HEK293 (cell line): ENCODE results near the gene FOXP1.

ENCODE experiments used
- CTCF ChIA-PET: fragments of 350-600 bp; formaldehyde crosslinking; extraction: SDS; loops from one replicate; lab custom pipeline; 2021; ENCODE audit warnings: antibody characterized with exemption; lab: Yijun Ruan, JAX
- POLR2A ChIA-PET: fragments of 300-600 bp; formaldehyde crosslinking; extraction: SDS; loops from one replicate; lab custom pipeline; 2020; ENCODE audit warnings: antibody characterized with exemption, inconsistent platforms; lab: Yijun Ruan, JAX
- H3K27ac ChIP-seq: fragments of 200-500 bp; sonication (Bioruptor generic); 2 replicates; pipeline ENCODE4 v1.5.1; 2014; ENCODE audit warnings: low read depth, low read length, control low read depth, inconsistent platforms; ENCODE audit errors: extremely low read depth
- H3K36me3 ChIP-seq, 2 experiments: fragments of 200-500 bp in 1 of 2; sonication (Bioruptor generic) in 1 of 2; 1 replicate in 1 of 2; 2 replicates in 1 of 2; pipeline ENCODE4 v1.5.1; 2014 to 2017; ENCODE audit warnings: inconsistent platforms in 2 of 2, low read length in 2 of 2; ENCODE audit not compliant: control insufficient read depth in 2 of 2, insufficient read depth in 1 of 2
- H3K4me1 ChIP-seq: fragments of 200-500 bp; sonication (Bioruptor generic); 2 replicates; pipeline ENCODE4 v1.5.1; 2014; ENCODE audit warnings: mild to moderate bottlenecking, low read length, inconsistent platforms; ENCODE audit not compliant: control insufficient read depth, insufficient read depth
- H3K4me3 ChIP-seq: 2 replicates; pipeline ENCODE4 v1.5.1; 2011; ENCODE audit warnings: low read depth, mild to moderate bottlenecking, control low read depth, low read length, moderate library complexity
- H3K9me3 ChIP-seq: fragments of 200-500 bp; sonication (Bioruptor generic); 2 replicates; pipeline ENCODE4 v1.5.1; 2014; ENCODE audit warnings: low read depth, low read length, inconsistent platforms; ENCODE audit not compliant: control insufficient read depth, insufficient read depth
- FEZF1 ChIP-seq: fragments of 450-650 bp; formaldehyde crosslinking; IDR thresholded peaks from 2 replicates; pipeline ENCODE4 v1.5.1; 2016; ENCODE audit warnings: missing biosample characterization, missing genetic modification characterization
- KLF8 ChIP-seq: fragments of 450-650 bp; formaldehyde crosslinking; IDR thresholded peaks from 2 replicates; pipeline ENCODE4 v1.5.1; 2016; ENCODE audit warnings: missing biosample characterization, missing genetic modification characterization
- OSR2 ChIP-seq: fragments of 450-650 bp; formaldehyde crosslinking; IDR thresholded peaks from 2 replicates; pipeline ENCODE4 v1.5.1; 2016; ENCODE audit warnings: missing biosample characterization, missing genetic modification characterization
- PRDM1 ChIP-seq: fragments of 450-650 bp; formaldehyde crosslinking; IDR thresholded peaks from 2 replicates; pipeline ENCODE4; 2016; ENCODE audit warnings: missing biosample characterization, missing genetic modification characterization
- PRDM6 ChIP-seq: fragments of 450-650 bp; formaldehyde crosslinking; IDR thresholded peaks from 2 replicates; pipeline ENCODE4 v1.5.1; 2017; ENCODE audit warnings: missing biosample characterization, missing genetic modification characterization
- SCRT1 ChIP-seq: fragments of 450-650 bp; formaldehyde crosslinking; IDR thresholded peaks from 2 replicates; pipeline ENCODE4 v1.5.1; 2016; ENCODE audit warnings: missing biosample characterization, missing genetic modification characterization, borderline replicate concordance
- SETDB1 ChIP-seq: IDR thresholded peaks from one replicate; pipeline ENCODE4 v1.6.1; 2017; ENCODE audit warnings: mild to moderate bottlenecking, low read length, moderate library complexity, mixed read lengths; ENCODE audit not compliant: insufficient read length
- SP7 ChIP-seq: fragments of 450-650 bp; formaldehyde crosslinking; IDR thresholded peaks from 2 replicates; pipeline ENCODE4 v1.5.1; 2016; ENCODE audit warnings: missing biosample characterization, missing genetic modification characterization
- TCF7L2 ChIP-seq: IDR thresholded peaks from 2 replicates; pipeline ENCODE4 v1.6.1; 2011; ENCODE audit warnings: low read depth, mild to moderate bottlenecking, inconsistent platforms, low read length, moderate library complexity, borderline replicate concordance
- ZBTB10 ChIP-seq: fragments of 450-650 bp; formaldehyde crosslinking; IDR thresholded peaks from 2 replicates; pipeline ENCODE4 v1.5.1; 2016; ENCODE audit warnings: missing biosample characterization, missing genetic modification characterization
- ZBTB17 ChIP-seq: fragments of 450-650 bp; formaldehyde crosslinking; IDR thresholded peaks from 2 replicates; pipeline ENCODE4 v1.5.1; 2016; ENCODE audit warnings: missing biosample characterization, missing genetic modification characterization
- ZFHX2 ChIP-seq: fragments of 450-650 bp; formaldehyde crosslinking; conservative IDR thresholded peaks from 2 replicates; pipeline ENCODE4 v1.5.1; 2016; ENCODE audit warnings: missing biosample characterization, missing genetic modification characterization
- ZNF16 ChIP-seq: fragments of 450-650 bp; formaldehyde crosslinking; IDR thresholded peaks from 2 replicates; pipeline ENCODE4 v1.5.1; 2016; ENCODE audit warnings: low read depth, missing biosample characterization, missing genetic modification characterization
- ZNF302 ChIP-seq: fragments of 450-650 bp; formaldehyde crosslinking; IDR thresholded peaks from 2 replicates; pipeline ENCODE4 v1.5.1; 2016; ENCODE audit warnings: missing biosample characterization, missing genetic modification characterization, low read depth
- ZNF335 ChIP-seq: fragments of 450-650 bp; formaldehyde crosslinking; conservative IDR thresholded peaks from 2 replicates; pipeline ENCODE4 v1.5.1; 2016; ENCODE audit warnings: missing biosample characterization, missing genetic modification characterization
- ZNF341 ChIP-seq: fragments of 450-650 bp; formaldehyde crosslinking; IDR thresholded peaks from 2 replicates; pipeline ENCODE4; 2016; ENCODE audit warnings: low read depth, missing biosample characterization, missing genetic modification characterization
- ZNF423 ChIP-seq: fragments of 450-650 bp; formaldehyde crosslinking; IDR thresholded peaks from 2 replicates; pipeline ENCODE4 v1.5.1; 2016; ENCODE audit warnings: missing biosample characterization, missing genetic modification characterization
- ZNF473 ChIP-seq: fragments of 450-650 bp; formaldehyde crosslinking; IDR thresholded peaks from 2 replicates; pipeline ENCODE4 v1.5.1; 2017; ENCODE audit warnings: missing biosample characterization, missing genetic modification characterization
- ZNF548 ChIP-seq: fragments of 450-650 bp; formaldehyde crosslinking; IDR thresholded peaks from 2 replicates; pipeline ENCODE4 v1.5.1; 2016; ENCODE audit warnings: missing biosample characterization, missing genetic modification characterization
- ZNF600 ChIP-seq: fragments of 450-650 bp; formaldehyde crosslinking; IDR thresholded peaks from 2 replicates; pipeline ENCODE4 v1.5.1; 2016; ENCODE audit warnings: missing biosample characterization, missing genetic modification characterization
- ZNF624 ChIP-seq: fragments of 450-650 bp; formaldehyde crosslinking; IDR thresholded peaks from 2 replicates; pipeline ENCODE4 v1.5.1; 2017; ENCODE audit warnings: missing biosample characterization, missing genetic modification characterization
- ZNF654 ChIP-seq: fragments of 450-650 bp; formaldehyde crosslinking; IDR thresholded peaks from 2 replicates; pipeline ENCODE4 v1.5.1; 2016; ENCODE audit warnings: low read depth, missing biosample characterization, missing genetic modification characterization
- ZNF692 ChIP-seq: fragments of 450-650 bp; formaldehyde crosslinking; IDR thresholded peaks from 2 replicates; pipeline ENCODE4 v1.5.1; 2016; ENCODE audit warnings: missing biosample characterization, missing genetic modification characterization
- TF ChIP-seq, protein P1 (sequence below): fragments of 450-650 bp; formaldehyde crosslinking; IDR thresholded peaks from 2 replicates; pipeline ENCODE4 v1.5.1; 2017; ENCODE audit warnings: missing biosample characterization, missing genetic modification characterization
- TF ChIP-seq, protein P2 (sequence below): fragments of 450-650 bp; formaldehyde crosslinking; IDR thresholded peaks from 2 replicates; pipeline ENCODE4 v1.5.1; 2016; ENCODE audit warnings: missing biosample characterization, missing genetic modification characterization
- TF ChIP-seq, protein P3 (sequence below): fragments of 450-650 bp; formaldehyde crosslinking; IDR thresholded peaks from 2 replicates; pipeline ENCODE4 v1.5.1; 2016; ENCODE audit warnings: missing biosample characterization, missing genetic modification characterization, low read depth

FOXP1 gene

DNA sequence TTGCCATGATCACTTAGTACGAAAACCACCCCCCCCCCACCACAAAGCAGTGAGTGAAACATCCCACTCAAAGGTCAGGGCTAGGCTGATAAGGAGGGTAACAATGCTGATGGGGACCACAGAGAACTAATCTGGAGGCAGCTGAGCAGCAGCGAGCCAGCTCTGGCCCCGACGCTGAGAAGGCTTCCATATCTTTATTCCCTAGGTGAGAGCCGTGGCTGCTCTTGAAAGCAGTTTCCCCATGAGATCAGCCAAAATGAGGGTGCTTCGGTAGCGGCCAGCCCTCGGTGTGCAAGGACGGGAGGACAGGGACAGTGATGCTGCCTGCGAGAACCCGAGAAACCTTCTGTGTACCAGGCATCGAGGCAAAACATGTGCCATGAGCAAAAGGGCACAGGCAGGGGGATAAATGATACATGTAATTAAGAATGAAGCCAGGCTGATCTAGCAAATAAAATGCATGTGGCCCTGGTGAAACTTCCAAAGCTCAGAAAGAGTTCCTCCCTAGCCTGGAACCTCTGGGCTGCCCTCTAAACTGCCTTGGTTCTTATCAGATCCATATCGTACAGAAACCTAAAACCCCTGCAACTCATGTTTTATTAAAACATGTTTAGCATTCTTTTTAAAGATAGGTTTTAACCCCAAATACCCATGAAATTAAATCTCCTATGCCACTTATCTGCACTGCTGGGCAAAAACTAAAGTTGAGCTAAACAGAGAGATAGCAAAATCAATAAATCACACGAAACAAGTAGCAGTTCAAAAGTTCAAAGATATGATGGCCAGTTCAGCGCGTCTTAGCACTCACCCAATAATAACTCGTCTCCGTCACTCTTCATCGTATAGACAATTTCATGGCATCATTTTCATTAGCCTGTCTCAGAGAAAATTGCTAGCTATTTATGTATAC is 337.3 kb downstream of the FOXP1 start:
- no peak overlapping the region for H3K4me3 ChIP-seq
- peak overlapping the region; percentile 65 for H3K27ac ChIP-seq
- no peaks in the 10 kb centered on the region for H3K36me3 ChIP-seq
- H3K9me3 ChIP-seq, result no peaks in the 10 kb centered on the region
- ChIA-PET POLR2A (interaction anchor here (0.7 to 1.1 kb wide), 2 partner anchors 80 to 337 kb away, joined by 3 to 6 read pairs; partner anchors contain the start of gene FOXP1), CTCF (interaction anchor here (0.6 to 0.7 kb wide), 3 partner anchors 30 to 332 kb away, joined by 3 to 4 read pairs (median 3); no protein-coding TSS in a partner anchor)
- peaks cover 26% of the 10 kb centered on the region for H3K4me1 ChIP-seq
- TF ChIP-seq SP7 (tag by site-specific recombination) (peak; percentile 35; the same call in 1 of the 2 replicates), OSR2 (tag by site-specific recombination) (peak; percentile 48; the same call in 1 of the 2 replicates), ZNF624 (tag by site-specific recombination) (no peak), ZNF16 (no peak), ZNF302 (tag by site-specific recombination) (no peak), ZFHX2 (tag by site-specific recombination) (0 out of 2 replicates have a peak, but pooled peaks have one; percentile 10), ZBTB17 (tag by site-specific recombination) (peak; percentile 49; the same call in 1 of the 2 replicates), SCRT1 (tag by site-specific recombination) (no peak), SETDB1 (no peak), ZNF423 (tag by site-specific recombination) (no peak), TCF7L2 (peak; percentile 70; the same call in 1 of the 2 replicates), ZNF548 (no peak), KLF8 (tag by site-specific recombination) (no peak), PRDM6 (peak; percentile 86), PRDM1 (peak; percentile 29; the same call in 1 of the 2 replicates), ZBTB10 (tag by site-specific recombination) (no peak), FEZF1 (tag by site-specific recombination) (peak; percentile 59), ZNF473 (no peak), ZNF341 (tag by site-specific recombination) (peak; percentile 53), ZNF600 (peak; percentile 53), ZNF654 (tag by site-specific recombination) (no peak), ZNF335 (tag by site-specific recombination) (peak; percentile 86), ZNF692 (0 out of 2 replicates have a peak, but pooled peaks have one; percentile 45)
- TF ChIP-seq, protein P1, sequence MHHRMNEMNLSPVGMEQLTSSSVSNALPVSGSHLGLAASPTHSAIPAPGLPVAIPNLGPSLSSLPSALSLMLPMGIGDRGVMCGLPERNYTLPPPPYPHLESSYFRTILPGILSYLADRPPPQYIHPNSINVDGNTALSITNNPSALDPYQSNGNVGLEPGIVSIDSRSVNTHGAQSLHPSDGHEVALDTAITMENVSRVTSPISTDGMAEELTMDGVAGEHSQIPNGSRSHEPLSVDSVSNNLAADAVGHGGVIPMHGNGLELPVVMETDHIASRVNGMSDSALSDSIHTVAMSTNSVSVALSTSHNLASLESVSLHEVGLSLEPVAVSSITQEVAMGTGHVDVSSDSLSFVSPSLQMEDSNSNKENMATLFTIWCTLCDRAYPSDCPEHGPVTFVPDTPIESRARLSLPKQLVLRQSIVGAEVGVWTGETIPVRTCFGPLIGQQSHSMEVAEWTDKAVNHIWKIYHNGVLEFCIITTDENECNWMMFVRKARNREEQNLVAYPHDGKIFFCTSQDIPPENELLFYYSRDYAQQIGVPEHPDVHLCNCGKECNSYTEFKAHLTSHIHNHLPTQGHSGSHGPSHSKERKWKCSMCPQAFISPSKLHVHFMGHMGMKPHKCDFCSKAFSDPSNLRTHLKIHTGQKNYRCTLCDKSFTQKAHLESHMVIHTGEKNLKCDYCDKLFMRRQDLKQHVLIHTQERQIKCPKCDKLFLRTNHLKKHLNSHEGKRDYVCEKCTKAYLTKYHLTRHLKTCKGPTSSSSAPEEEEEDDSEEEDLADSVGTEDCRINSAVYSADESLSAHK (tag by site-specific recombination), result 0 out of 2 replicates have a peak, but pooled peaks have one; percentile 23
- TF ChIP-seq, protein P2, sequence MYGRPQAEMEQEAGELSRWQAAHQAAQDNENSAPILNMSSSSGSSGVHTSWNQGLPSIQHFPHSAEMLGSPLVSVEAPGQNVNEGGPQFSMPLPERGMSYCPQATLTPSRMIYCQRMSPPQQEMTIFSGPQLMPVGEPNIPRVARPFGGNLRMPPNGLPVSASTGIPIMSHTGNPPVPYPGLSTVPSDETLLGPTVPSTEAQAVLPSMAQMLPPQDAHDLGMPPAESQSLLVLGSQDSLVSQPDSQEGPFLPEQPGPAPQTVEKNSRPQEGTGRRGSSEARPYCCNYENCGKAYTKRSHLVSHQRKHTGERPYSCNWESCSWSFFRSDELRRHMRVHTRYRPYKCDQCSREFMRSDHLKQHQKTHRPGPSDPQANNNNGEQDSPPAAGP (tag by site-specific recombination), result no peak
- TF ChIP-seq, protein P3, sequence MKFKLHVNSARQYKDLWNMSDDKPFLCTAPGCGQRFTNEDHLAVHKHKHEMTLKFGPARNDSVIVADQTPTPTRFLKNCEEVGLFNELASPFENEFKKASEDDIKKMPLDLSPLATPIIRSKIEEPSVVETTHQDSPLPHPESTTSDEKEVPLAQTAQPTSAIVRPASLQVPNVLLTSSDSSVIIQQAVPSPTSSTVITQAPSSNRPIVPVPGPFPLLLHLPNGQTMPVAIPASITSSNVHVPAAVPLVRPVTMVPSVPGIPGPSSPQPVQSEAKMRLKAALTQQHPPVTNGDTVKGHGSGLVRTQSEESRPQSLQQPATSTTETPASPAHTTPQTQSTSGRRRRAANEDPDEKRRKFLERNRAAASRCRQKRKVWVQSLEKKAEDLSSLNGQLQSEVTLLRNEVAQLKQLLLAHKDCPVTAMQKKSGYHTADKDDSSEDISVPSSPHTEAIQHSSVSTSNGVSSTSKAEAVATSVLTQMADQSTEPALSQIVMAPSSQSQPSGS, result no peak
